HEK293 (cell line): Measurements from ENCODE around the gene KRT73.

Experiments
- CTCF ChIA-PET: fragments of 350-600 bp; formaldehyde crosslinking; extraction: SDS; loops from one replicate; lab custom pipeline; 2021; ENCODE audit warnings: antibody characterized with exemption; lab: Yijun Ruan, JAX
- POLR2A ChIA-PET: fragments of 300-600 bp; formaldehyde crosslinking; extraction: SDS; loops from one replicate; lab custom pipeline; 2020; ENCODE audit warnings: antibody characterized with exemption, inconsistent platforms; lab: Yijun Ruan, JAX
- H3K27ac ChIP-seq: fragments of 200-500 bp; sonication (Bioruptor generic); 2 replicates; pipeline ENCODE4 v1.5.1; 2014; ENCODE audit warnings: low read depth, low read length, control low read depth, inconsistent platforms; ENCODE audit errors: extremely low read depth
- H3K36me3 ChIP-seq, 2 experiments: fragments of 200-500 bp in 1 of 2; sonication (Bioruptor generic) in 1 of 2; 1 replicate in 1 of 2; 2 replicates in 1 of 2; pipeline ENCODE4 v1.5.1; 2014 to 2017; ENCODE audit warnings: inconsistent platforms in 2 of 2, low read length in 2 of 2; ENCODE audit not compliant: control insufficient read depth in 2 of 2, insufficient read depth in 1 of 2
- H3K4me1 ChIP-seq: fragments of 200-500 bp; sonication (Bioruptor generic); 2 replicates; pipeline ENCODE4 v1.5.1; 2014; ENCODE audit warnings: mild to moderate bottlenecking, low read length, inconsistent platforms; ENCODE audit not compliant: control insufficient read depth, insufficient read depth
- H3K4me3 ChIP-seq: 2 replicates; pipeline ENCODE4 v1.5.1; 2011; ENCODE audit warnings: low read depth, mild to moderate bottlenecking, control low read depth, low read length, moderate library complexity
- H3K9me3 ChIP-seq: fragments of 200-500 bp; sonication (Bioruptor generic); 2 replicates; pipeline ENCODE4 v1.5.1; 2014; ENCODE audit warnings: low read depth, low read length, inconsistent platforms; ENCODE audit not compliant: control insufficient read depth, insufficient read depth
- GLI2 ChIP-seq: fragments of 450-650 bp; formaldehyde crosslinking; IDR thresholded peaks from 2 replicates; pipeline ENCODE4; 2017; ENCODE audit warnings: missing biosample characterization, missing genetic modification characterization, low read depth, borderline replicate concordance
- KLF16 ChIP-seq: fragments of 450-650 bp; formaldehyde crosslinking; IDR thresholded peaks from 2 replicates; pipeline ENCODE4 v1.5.1; 2017; ENCODE audit warnings: missing biosample characterization, missing genetic modification characterization
- MZF1 ChIP-seq: fragments of 450-650 bp; formaldehyde crosslinking; IDR thresholded peaks from 2 replicates; pipeline ENCODE4 v1.5.1; 2017; ENCODE audit warnings: missing biosample characterization, missing genetic modification characterization, borderline replicate concordance
- SCRT1 ChIP-seq: fragments of 450-650 bp; formaldehyde crosslinking; IDR thresholded peaks from 2 replicates; pipeline ENCODE4 v1.5.1; 2016; ENCODE audit warnings: missing biosample characterization, missing genetic modification characterization, borderline replicate concordance
- ZBTB17 ChIP-seq: fragments of 450-650 bp; formaldehyde crosslinking; IDR thresholded peaks from 2 replicates; pipeline ENCODE4 v1.5.1; 2016; ENCODE audit warnings: missing biosample characterization, missing genetic modification characterization
- ZNF112 ChIP-seq: fragments of 450-650 bp; formaldehyde crosslinking; IDR thresholded peaks from 2 replicates; pipeline ENCODE4 v1.5.0; 2017; ENCODE audit warnings: missing biosample characterization, missing genetic modification characterization
- ZNF138 ChIP-seq: fragments of 450-650 bp; formaldehyde crosslinking; IDR thresholded peaks from 2 replicates; pipeline ENCODE4 v1.5.1; 2016; ENCODE audit warnings: missing biosample characterization, missing genetic modification characterization, borderline replicate concordance
- ZNF140 ChIP-seq: fragments of 450-650 bp; formaldehyde crosslinking; IDR thresholded peaks from 2 replicates; pipeline ENCODE4 v1.5.1; 2016; ENCODE audit warnings: missing biosample characterization, missing genetic modification characterization
- ZNF169 ChIP-seq: fragments of 450-650 bp; formaldehyde crosslinking; IDR thresholded peaks from 2 replicates; pipeline ENCODE4 v1.5.1; 2016; ENCODE audit warnings: missing biosample characterization, missing genetic modification characterization
- ZNF248 ChIP-seq: fragments of 450-650 bp; formaldehyde crosslinking; IDR thresholded peaks from 2 replicates; pipeline ENCODE4 v1.5.1; 2017; ENCODE audit warnings: missing biosample characterization, missing genetic modification characterization
- ZNF335 ChIP-seq: fragments of 450-650 bp; formaldehyde crosslinking; conservative IDR thresholded peaks from 2 replicates; pipeline ENCODE4 v1.5.1; 2016; ENCODE audit warnings: missing biosample characterization, missing genetic modification characterization
- ZNF555 ChIP-seq: fragments of 450-650 bp; formaldehyde crosslinking; conservative IDR thresholded peaks from 2 replicates; pipeline ENCODE4 v1.5.1; 2017; ENCODE audit warnings: missing biosample characterization, mild to moderate bottlenecking, missing genetic modification characterization, inconsistent platforms
- ZNF571 ChIP-seq: fragments of 450-650 bp; formaldehyde crosslinking; IDR thresholded peaks from 2 replicates; pipeline ENCODE4 v1.5.0; 2017; ENCODE audit warnings: missing biosample characterization, missing genetic modification characterization
- ZNF658 ChIP-seq: fragments of 450-650 bp; formaldehyde crosslinking; IDR thresholded peaks from 2 replicates; pipeline ENCODE4; 2016; ENCODE audit warnings: missing biosample characterization, missing genetic modification characterization
- ZSCAN16 ChIP-seq: fragments of 450-650 bp; formaldehyde crosslinking; IDR thresholded peaks from 2 replicates; pipeline ENCODE4 v1.5.1; 2016; ENCODE audit warnings: missing biosample characterization, missing genetic modification characterization
- TF ChIP-seq, protein P1 (sequence below): fragments of 450-650 bp; formaldehyde crosslinking; IDR thresholded peaks from 2 replicates; pipeline ENCODE4 v1.5.1; 2016; ENCODE audit warnings: missing biosample characterization, missing genetic modification characterization
- TF ChIP-seq, protein P2 (sequence below): fragments of 450-650 bp; formaldehyde crosslinking; optimal IDR thresholded peaks from 2 replicates; pipeline ENCODE3; 2016; ENCODE audit warnings: missing biosample characterization, mild to moderate bottlenecking, missing genetic modification characterization
- TF ChIP-seq, protein P3 (sequence below): fragments of 450-650 bp; formaldehyde crosslinking; IDR thresholded peaks from 2 replicates; pipeline ENCODE4 v1.5.1; 2016; ENCODE audit warnings: missing biosample characterization, missing genetic modification characterization
- TF ChIP-seq, protein P4 (sequence below): fragments of 450-650 bp; formaldehyde crosslinking; IDR thresholded peaks from 2 replicates; pipeline ENCODE4 v1.5.1; 2016; ENCODE audit warnings: missing biosample characterization, missing genetic modification characterization

The KRT73 gene

DNA sequence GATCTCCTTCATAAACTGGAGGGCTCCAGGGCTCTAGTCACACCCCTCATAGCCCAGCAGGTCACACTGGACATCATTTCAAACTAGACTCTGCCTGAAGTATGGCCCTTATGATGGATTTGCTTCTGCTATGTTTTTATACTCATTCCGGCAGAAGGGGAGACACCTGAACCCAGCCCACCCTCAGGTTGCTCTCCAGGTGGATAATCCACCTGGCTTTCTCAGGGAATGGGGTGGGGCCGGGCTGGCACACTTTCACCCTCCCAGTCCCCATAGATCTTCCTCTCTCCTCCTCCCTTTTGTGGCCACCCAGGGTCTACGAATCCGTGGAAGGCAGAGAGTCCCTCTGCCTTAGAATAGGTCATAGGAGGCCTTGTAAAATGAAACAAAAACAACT is 9.8 kb upstream of the KRT73 start:
- Histone ChIP-seq H3K9me3 (no peaks in the 10 kb centered on the region), H3K36me3 (no peaks in the 10 kb centered on the region), H3K4me3 (no peak overlapping the region), H3K27ac (no peak overlapping the region)
- POLR2A ChIA-PET, result no interaction called here
- TF ChIP-seq ZNF658 (tag by site-specific recombination) (no peak), ZNF248 (tag by site-specific recombination) (no peak), ZNF140 (tag by site-specific recombination) (no peak), ZNF112 (tag by site-specific recombination) (no peak), ZNF335 (tag by site-specific recombination) (no peak), GLI2 (tag by site-specific recombination) (no peak), KLF16 (tag by site-specific recombination) (no peak), MZF1 (tag by site-specific recombination) (no peak), ZNF138 (tag by site-specific recombination) (no peak), ZNF571 (tag by site-specific recombination) (no peak), ZNF555 (tag by site-specific recombination) (no peak), ZBTB17 (tag by site-specific recombination) (no peak), ZSCAN16 (tag by site-specific recombination) (no peak), SCRT1 (tag by site-specific recombination) (no peak), ZNF169 (no peak)
- TF ChIP-seq, protein P1, sequence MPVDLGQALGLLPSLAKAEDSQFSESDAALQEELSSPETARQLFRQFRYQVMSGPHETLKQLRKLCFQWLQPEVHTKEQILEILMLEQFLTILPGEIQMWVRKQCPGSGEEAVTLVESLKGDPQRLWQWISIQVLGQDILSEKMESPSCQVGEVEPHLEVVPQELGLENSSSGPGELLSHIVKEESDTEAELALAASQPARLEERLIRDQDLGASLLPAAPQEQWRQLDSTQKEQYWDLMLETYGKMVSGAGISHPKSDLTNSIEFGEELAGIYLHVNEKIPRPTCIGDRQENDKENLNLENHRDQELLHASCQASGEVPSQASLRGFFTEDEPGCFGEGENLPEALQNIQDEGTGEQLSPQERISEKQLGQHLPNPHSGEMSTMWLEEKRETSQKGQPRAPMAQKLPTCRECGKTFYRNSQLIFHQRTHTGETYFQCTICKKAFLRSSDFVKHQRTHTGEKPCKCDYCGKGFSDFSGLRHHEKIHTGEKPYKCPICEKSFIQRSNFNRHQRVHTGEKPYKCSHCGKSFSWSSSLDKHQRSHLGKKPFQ (tag by site-specific recombination), result no peak
- TF ChIP-seq, protein P2, sequence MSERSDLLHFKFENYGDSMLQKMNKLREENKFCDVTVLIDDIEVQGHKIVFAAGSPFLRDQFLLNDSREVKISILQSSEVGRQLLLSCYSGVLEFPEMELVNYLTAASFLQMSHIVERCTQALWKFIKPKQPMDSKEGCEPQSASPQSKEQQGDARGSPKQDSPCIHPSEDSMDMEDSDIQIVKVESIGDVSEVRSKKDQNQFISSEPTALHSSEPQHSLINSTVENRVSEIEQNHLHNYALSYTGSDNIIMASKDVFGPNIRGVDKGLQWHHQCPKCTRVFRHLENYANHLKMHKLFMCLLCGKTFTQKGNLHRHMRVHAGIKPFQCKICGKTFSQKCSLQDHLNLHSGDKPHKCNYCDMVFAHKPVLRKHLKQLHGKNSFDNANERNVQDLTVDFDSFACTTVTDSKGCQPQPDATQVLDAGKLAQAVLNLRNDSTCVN (tag by site-specific recombination), result no peak
- TF ChIP-seq, protein P3, sequence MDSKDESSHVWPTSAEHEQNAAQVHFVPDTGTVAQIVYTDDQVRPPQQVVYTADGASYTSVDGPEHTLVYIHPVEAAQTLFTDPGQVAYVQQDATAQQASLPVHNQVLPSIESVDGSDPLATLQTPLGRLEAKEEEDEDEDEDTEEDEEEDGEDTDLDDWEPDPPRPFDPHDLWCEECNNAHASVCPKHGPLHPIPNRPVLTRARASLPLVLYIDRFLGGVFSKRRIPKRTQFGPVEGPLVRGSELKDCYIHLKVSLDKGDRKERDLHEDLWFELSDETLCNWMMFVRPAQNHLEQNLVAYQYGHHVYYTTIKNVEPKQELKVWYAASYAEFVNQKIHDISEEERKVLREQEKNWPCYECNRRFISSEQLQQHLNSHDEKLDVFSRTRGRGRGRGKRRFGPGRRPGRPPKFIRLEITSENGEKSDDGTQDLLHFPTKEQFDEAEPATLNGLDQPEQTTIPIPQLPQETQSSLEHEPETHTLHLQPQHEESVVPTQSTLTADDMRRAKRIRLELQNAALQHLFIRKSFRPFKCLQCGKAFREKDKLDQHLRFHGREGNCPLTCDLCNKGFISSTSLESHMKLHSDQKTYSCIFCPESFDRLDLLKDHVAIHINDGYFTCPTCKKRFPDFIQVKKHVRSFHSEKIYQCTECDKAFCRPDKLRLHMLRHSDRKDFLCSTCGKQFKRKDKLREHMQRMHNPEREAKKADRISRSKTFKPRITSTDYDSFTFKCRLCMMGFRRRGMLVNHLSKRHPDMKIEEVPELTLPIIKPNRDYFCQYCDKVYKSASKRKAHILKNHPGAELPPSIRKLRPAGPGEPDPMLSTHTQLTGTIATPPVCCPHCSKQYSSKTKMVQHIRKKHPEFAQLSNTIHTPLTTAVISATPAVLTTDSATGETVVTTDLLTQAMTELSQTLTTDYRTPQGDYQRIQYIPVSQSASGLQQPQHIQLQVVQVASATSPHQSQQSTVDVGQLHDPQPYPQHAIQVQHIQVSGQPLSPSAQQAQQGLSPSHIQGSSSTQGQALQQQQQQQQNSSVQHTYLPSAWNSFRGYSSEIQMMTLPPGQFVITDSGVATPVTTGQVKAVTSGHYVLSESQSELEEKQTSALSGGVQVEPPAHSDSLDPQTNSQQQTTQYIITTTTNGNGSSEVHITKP (tag by site-specific recombination), result no peak
- TF ChIP-seq, protein P4, sequence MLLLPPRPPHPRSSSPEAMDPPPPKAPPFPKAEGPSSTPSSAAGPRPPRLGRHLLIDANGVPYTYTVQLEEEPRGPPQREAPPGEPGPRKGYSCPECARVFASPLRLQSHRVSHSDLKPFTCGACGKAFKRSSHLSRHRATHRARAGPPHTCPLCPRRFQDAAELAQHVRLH (tag by site-specific recombination), result no peak
- TF ChIP-seq, all 188 proteins: peak for 0
- no peaks in the 10 kb centered on the region; the same call in 1 of the 2 replicates for H3K4me1 ChIP-seq
- CTCF ChIA-PET, result interaction anchor here (1.1 to 1.4 kb wide), 2 partner anchors 251 to 255 kb away, joined by 3 to 4 read pairs; no protein-coding TSS in a partner anchor
